Measurements from ENCODE around the gene LHFPL2. TPM values are rescaled to one million over a fixed set of nuclear protein-coding genes. Genes with fewer than 3 reads are reported as not detected.

LHFPL2 gene
- total and polyA plus RNA-seq, 12 donors: 2.4 to 14.9 (median 5.1) TPM

DNA sequence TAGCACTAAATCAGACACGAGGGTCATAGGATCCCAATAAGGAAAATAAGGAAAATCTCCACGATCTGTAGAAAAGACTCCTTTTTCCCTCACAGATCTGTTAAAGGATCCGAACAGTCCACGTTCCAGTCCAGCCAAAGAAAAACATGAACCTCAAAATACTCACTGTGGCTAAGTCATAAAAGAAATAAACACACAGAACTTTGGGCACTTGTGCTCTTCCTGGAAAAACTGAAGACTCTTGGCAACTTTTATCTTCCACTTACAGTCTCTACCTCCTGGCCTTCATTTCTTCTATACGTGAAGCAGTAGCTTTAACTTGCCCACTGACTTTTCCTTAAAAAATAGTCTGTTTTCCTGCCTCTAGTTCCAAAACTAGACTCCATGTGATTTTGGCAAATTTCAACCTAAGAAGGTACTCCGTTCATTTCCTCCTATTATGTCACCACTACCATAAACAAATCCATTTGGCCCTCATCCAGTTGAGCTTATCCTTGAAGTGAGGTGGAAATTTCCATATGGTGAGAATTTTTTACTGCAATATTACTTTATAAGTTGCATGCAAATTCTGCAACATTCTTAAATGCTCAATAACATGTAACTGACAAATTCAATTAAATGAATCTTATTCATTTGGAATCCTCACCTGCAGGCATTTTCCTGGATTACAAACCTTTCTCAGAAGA is 5.3 kb upstream of the LHFPL2 start:
- DNase-seq (no peak), ATAC-seq (no peak)
- H3K36me3 ChIP-seq: no peaks in the 10 kb centered on the region
- H3K4me3 ChIP-seq: no peak overlapping the region
- TF ChIP-seq, protein P1, sequence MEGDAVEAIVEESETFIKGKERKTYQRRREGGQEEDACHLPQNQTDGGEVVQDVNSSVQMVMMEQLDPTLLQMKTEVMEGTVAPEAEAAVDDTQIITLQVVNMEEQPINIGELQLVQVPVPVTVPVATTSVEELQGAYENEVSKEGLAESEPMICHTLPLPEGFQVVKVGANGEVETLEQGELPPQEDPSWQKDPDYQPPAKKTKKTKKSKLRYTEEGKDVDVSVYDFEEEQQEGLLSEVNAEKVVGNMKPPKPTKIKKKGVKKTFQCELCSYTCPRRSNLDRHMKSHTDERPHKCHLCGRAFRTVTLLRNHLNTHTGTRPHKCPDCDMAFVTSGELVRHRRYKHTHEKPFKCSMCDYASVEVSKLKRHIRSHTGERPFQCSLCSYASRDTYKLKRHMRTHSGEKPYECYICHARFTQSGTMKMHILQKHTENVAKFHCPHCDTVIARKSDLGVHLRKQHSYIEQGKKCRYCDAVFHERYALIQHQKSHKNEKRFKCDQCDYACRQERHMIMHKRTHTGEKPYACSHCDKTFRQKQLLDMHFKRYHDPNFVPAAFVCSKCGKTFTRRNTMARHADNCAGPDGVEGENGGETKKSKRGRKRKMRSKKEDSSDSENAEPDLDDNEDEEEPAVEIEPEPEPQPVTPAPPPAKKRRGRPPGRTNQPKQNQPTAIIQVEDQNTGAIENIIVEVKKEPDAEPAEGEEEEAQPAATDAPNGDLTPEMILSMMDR (IDR thresholded peaks at IDR 0.05): no peak
- H3K4me1 ChIP-seq: peaks cover 0 to 21% (median 9%) of the 10 kb centered on the region in 9 donors
- H3K9me3 ChIP-seq: no peaks in the 10 kb centered on the region
- WGBS, 2 donors: 66 to 67% methylated on average over 6 of the region's 6 CpGs
- no peak overlapping the region for H3K27ac ChIP-seq
- peaks cover 0 to 6% (median 0%) of the 10 kb centered on the region in 7 donors for H3K27me3 ChIP-seq
- intact Hi-C loops (cut with DNase I): loop anchor here in 1 of 10 donors (10.0 kb wide), 1 partner anchor 89 kb away; no protein-coding TSS in a partner anchor

DNA sequence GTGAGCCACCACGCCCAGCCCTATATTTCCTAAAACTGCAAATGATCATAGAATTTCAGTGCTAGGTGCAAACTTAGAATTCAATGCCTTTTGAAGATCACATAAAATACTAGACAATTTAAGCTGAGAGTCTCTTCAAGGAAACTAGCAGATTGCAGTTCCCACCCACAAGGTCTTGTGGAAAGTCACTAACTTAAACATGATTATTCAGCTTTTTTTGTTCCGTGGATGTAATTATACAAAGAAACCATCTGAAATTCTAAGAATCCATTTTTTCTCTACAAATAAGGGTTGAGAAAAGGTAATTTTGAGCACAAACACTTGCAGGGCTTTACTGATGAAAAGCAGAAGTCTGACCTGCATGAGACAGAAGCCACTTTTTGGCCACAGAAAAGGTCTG is 4.5 kb upstream of the LHFPL2 start:
- Histone ChIP-seq H3K36me3 (no peaks in the 10 kb centered on the region), H3K27me3 (peaks cover 0 to 7% (median 0%) of the 10 kb centered on the region in 7 donors), H3K9me3 (no peaks in the 10 kb centered on the region), H3K27ac (no peak overlapping the region), H3K4me3 (no peak overlapping the region), H3K4me1 (peaks cover 0 to 15% (median 6%) of the 10 kb centered on the region in 9 donors)
- DNase-seq (no peak), ATAC-seq (no peak)
- TF ChIP-seq, protein P1 (IDR thresholded peaks at IDR 0.05): no peak
- WGBS, 2 donors: 96% methylated on average over 2 of the region's 2 CpGs
- intact Hi-C loops (cut with DNase I): loop anchor here in 1 of 10 donors (10.0 kb wide), 1 partner anchor 88 kb away; no protein-coding TSS in a partner anchor

DNA sequence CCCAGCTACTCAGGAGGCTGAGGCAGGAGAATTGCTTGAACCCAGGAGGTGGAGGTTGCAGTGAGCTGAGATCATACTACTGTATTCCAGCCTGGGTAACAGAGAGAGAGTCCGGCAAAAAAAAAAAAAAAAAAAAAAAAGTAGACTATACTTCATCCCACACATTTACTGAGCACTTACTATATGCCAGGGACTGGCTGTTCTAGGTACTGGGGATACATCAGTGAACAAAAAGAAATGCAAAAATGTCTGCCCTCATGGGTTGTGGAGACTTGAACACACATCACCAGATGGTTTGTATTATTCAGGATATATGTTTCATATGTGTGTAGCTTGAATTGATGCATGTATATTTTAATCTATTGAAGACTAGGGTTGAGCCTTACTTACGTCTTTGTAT is 2.9 kb upstream of the LHFPL2 start:
- ATAC-seq (no peak), DNase-seq (no peak)
- H3K9me3 ChIP-seq: no peaks in the 10 kb centered on the region
- H3K27ac ChIP-seq: no peak overlapping the region
- peaks cover 0 to 22% (median 0%) of the 10 kb centered on the region in 7 donors for H3K27me3 ChIP-seq
- peaks cover 0 to 31% (median 21%) of the 10 kb centered on the region in 9 donors for H3K4me1 ChIP-seq
- WGBS, 2 donors: 93 to 96% methylated on average over 2 of the region's 2 CpGs
- intact Hi-C loops (cut with DNase I): loop anchor here in 1 of 10 donors (10.0 kb wide), 1 partner anchor 87 kb away; no protein-coding TSS in a partner anchor
- no peak overlapping the region for H3K4me3 ChIP-seq
- peaks cover 0 to under 1% (median 0%) of the 10 kb centered on the region in 9 donors for H3K36me3 ChIP-seq
- TF ChIP-seq, protein P1 (IDR thresholded peaks at IDR 0.05): no peak

DNA sequence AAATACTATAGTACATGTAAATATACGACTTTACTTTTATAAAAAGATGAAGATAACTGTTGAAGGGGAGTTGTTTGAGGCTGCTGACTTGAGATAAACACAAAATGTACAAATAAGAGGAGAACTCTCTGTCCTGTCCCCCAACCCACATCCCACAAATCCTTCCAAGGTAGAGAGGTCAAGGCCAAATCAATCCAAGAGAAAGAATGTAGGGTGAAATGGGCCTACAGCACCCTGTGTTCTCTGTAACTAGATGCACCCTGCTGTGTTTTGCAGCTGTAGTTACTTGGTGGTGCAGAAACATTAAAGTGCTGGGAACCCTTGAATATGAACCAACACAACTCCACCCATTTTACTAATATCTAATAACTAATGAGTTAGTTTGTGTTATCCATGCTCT is 2.0 kb upstream of the LHFPL2 start:
- TF ChIP-seq, protein P1 (IDR thresholded peaks at IDR 0.05): no peak
- peak overlapping the region in 1 of 10 donors; percentile 26 for H3K27ac ChIP-seq
- DNase-seq: no peak

More for the DNA sequence above, 2.0 kb upstream of the LHFPL2 start:
- Histone ChIP-seq H3K36me3 (peaks cover 0 to 4% (median 0%) of the 10 kb centered on the region in 9 donors), H3K4me3 (no peak overlapping the region), H3K9me3 (no peaks in the 10 kb centered on the region), H3K27me3 (peaks cover 0 to 28% (median 0%) of the 10 kb centered on the region in 7 donors), H3K4me1 (peaks cover 0 to 36% (median 23%) of the 10 kb centered on the region in 9 donors)
- ATAC-seq: no peak
- 89 to 93% methylated on average over 1 of the region's 1 CpG for WGBS, 2 donors
- intact Hi-C loops (cut with DNase I): loop anchor here in 1 of 10 donors (10.0 kb wide), 1 partner anchor 86 kb away; no protein-coding TSS in a partner anchor
